ENCODE measurements around the gene MGLL. TPM values are rescaled to one million over a fixed set of nuclear protein-coding genes. Genes with fewer than 3 reads are reported as not detected.

The MGLL gene
- total RNA-seq, 1 donor from 2014 or later: 2.5 TPM

DNA sequence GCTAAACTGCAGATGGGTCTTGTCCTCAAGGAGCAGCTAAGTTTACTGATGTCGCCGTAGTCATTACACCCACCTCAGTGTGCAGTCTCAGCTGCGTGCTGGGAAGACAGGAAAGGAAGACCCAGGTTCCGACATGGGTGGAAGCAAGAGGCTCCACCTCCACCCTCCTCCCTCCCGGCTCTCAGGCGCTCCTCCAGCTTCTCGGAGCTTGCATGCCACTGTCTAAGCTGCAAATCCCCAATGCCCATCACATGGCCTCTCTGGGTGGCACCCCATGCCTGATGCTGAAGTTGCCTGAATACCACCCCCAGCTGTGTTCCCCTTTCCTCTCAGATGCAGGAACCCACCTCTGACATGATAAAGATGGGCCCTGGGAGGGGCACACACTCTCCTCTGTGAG lies 58.5 kb downstream of the MGLL start:
- DNase-seq (ENCODE audit: low spot score in 2 of 2, unreplicated experiment in 2 of 2): no peak
- Mint-ChIP-seq H3K4me1 (peaks cover 1% of the 10 kb centered on the region), H3K9me3 (peaks cover 19% of the 10 kb centered on the region), H3K27ac (no peak overlapping the region), H3K4me3 (no peak overlapping the region), H3K27me3 (ENCODE audit: low read depth) (no peaks in the 10 kb centered on the region), H3K36me3 (peaks cover 3% of the 10 kb centered on the region)
- TF ChIP-seq, protein P1, sequence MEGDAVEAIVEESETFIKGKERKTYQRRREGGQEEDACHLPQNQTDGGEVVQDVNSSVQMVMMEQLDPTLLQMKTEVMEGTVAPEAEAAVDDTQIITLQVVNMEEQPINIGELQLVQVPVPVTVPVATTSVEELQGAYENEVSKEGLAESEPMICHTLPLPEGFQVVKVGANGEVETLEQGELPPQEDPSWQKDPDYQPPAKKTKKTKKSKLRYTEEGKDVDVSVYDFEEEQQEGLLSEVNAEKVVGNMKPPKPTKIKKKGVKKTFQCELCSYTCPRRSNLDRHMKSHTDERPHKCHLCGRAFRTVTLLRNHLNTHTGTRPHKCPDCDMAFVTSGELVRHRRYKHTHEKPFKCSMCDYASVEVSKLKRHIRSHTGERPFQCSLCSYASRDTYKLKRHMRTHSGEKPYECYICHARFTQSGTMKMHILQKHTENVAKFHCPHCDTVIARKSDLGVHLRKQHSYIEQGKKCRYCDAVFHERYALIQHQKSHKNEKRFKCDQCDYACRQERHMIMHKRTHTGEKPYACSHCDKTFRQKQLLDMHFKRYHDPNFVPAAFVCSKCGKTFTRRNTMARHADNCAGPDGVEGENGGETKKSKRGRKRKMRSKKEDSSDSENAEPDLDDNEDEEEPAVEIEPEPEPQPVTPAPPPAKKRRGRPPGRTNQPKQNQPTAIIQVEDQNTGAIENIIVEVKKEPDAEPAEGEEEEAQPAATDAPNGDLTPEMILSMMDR (IDR thresholded peaks at IDR 0.05; ENCODE audit: unreplicated experiment): no peak

DNA sequence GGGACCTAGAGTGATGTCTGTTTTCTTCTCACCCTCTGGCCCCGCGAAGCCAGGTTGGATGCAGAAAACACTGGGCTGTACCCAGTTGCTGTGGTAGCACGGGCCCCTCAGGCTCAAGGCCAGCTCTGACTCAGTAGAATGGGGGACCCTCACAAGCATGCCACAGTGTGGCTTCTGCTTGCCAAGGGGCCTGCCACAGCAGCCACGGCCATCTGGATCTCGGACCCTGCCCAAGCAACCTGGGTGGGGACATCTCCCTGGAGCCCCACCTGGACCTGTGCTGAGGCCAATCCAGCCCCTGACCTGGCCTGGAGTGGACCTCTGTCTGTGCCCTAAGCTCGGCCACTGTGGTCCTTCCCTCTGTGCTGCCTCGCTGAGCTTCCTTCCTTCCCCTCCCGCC lies 59.0 kb downstream of the MGLL start:
- H3K36me3 Mint-ChIP-seq: no peaks in the 10 kb centered on the region
- TF ChIP-seq, protein P1 (IDR thresholded peaks at IDR 0.05; ENCODE audit: unreplicated experiment): no peak
- no peaks in the 10 kb centered on the region for H3K27me3 Mint-ChIP-seq (ENCODE audit: low read depth)
- no peak overlapping the region for H3K27ac Mint-ChIP-seq
- peaks cover 1% of the 10 kb centered on the region for H3K4me1 Mint-ChIP-seq
- no peak overlapping the region for H3K4me3 Mint-ChIP-seq
- no peak for DNase-seq (ENCODE audit: low spot score in 2 of 2, unreplicated experiment in 2 of 2)
- H3K9me3 Mint-ChIP-seq: peaks cover 14% of the 10 kb centered on the region

DNA sequence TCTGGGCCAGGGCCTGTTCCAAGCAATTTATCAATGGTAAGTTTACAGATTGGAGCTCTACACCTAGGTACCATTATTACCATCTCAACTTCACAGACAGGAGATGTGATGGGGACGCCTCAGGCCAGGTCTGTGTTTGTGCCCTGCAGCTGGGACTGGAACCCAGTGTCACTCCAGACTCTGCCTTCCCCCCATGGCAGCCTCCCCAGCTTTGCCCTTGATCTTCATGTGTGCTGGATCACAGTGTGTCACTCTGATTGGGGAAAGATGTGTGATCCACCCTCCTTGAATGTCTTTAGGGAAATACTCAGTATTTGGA lies 59.6 kb downstream of the MGLL start:
- TF ChIP-seq, protein P1 (IDR thresholded peaks at IDR 0.05; ENCODE audit: unreplicated experiment): no peak
- no peak for DNase-seq (ENCODE audit: low spot score in 2 of 2, unreplicated experiment in 2 of 2)
- H3K27ac Mint-ChIP-seq: no peak overlapping the region
- H3K4me1 Mint-ChIP-seq: peaks cover 1% of the 10 kb centered on the region
- H3K9me3 Mint-ChIP-seq: peaks cover 8% of the 10 kb centered on the region
- H3K4me3 Mint-ChIP-seq: no peak overlapping the region
- no peaks in the 10 kb centered on the region for H3K36me3 Mint-ChIP-seq
- H3K27me3 Mint-ChIP-seq (ENCODE audit: low read depth): no peaks in the 10 kb centered on the region

DNA sequence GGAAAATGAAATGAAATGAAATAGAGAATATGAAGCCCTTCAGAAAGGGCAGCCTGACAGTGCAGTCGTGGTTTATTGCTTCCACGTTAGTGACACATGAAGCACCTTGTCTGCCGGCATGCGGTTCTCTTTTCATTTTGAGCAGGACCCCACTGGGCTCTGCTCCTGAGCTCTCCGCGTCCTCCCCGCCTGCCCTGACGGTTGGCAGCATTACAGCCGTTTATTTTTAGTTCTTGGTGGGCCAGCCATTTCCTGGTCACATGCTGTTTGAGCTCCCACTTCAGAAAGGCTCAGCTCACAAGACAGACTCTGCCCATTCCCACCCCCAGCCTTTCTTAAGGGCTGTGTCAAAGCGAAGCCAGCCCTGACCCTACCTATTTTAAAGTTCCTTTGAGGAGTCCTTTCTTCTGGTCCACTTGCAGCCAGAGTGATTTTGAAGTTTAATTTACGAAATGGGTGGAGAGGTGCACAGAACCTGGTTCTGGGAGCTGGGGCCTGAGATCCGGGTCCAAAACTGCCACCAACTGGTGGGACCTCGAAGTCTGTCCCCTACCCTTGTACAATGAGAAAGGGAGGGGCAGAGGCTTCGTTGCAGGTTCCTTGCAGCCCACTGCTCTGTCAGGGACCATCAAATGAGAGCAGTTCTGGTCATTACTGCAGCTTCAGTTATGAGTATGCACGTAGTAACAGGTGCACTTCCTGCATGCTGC lies 60.1 kb downstream of the MGLL start:
- TF ChIP-seq, protein P1 (IDR thresholded peaks at IDR 0.05; ENCODE audit: unreplicated experiment): no peak
- no peak for DNase-seq (ENCODE audit: low spot score in 2 of 2, unreplicated experiment in 2 of 2)
- H3K9me3 Mint-ChIP-seq: peaks cover 3% of the 10 kb centered on the region
- no peaks in the 10 kb centered on the region for H3K36me3 Mint-ChIP-seq
- no peak overlapping the region for H3K27ac Mint-ChIP-seq
- peaks cover 1% of the 10 kb centered on the region for H3K4me1 Mint-ChIP-seq
- no peak overlapping the region for H3K4me3 Mint-ChIP-seq
- H3K27me3 Mint-ChIP-seq (ENCODE audit: low read depth): no peaks in the 10 kb centered on the region

DNA sequence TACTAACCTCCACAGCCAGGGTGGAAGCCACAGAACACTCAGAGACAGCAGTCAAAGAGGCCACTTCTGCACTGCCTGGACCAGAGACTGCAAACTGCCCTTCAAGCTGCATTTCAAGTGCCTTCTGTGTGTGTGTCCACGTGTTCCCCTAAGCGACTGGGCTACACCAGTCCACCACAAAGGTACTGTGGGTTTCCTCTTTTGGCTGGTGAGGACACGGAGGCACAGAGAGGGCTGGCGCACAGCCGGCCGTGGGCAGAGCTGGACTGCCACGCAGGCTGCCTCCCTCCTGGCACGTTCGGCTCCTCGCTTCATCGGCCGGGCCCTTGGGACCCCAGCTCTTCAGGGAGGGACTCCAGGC lies 60.9 kb downstream of the MGLL start:
- Mint-ChIP-seq H3K9me3 (no peaks in the 10 kb centered on the region), H3K27ac (no peak overlapping the region), H3K4me3 (no peak overlapping the region), H3K4me1 (peaks cover 1% of the 10 kb centered on the region), H3K36me3 (no peaks in the 10 kb centered on the region), H3K27me3 (ENCODE audit: low read depth) (no peaks in the 10 kb centered on the region)
- DNase-seq (ENCODE audit: low spot score in 2 of 2, unreplicated experiment in 2 of 2): no peak
- TF ChIP-seq, protein P1 (IDR thresholded peaks at IDR 0.05; ENCODE audit: unreplicated experiment): no peak

Data from mesothelial cell of epicardium (in vitro differentiated cells).